Osteoblast (primary cell): ENCODE data around the gene ARMH3. TPM values are rescaled to one million over a fixed set of nuclear protein-coding genes. Genes with fewer than 3 reads are reported as not detected.

Experiments
- DNase-seq: peaks from one replicate; pipeline ENCODE4 v3.0.0; 2011; ENCODE audit warnings: low spot score, mixed read lengths; ENCODE audit not compliant: insufficient read length; ENCODE audit errors: missing footprints
- H2AFZ ChIP-seq: 2 replicates; pipeline ENCODE4 v1.6.0; 2011; ENCODE audit warnings: mild to moderate bottlenecking, low read length
- H3K27ac ChIP-seq: 2 replicates; pipeline ENCODE4 v1.5.1; 2011; ENCODE audit warnings: mild to moderate bottlenecking, low read depth, low read length, moderate library complexity
- H3K27me3 ChIP-seq: 2 replicates; pipeline ENCODE4 v1.6.0; 2012; ENCODE audit warnings: mild to moderate bottlenecking, control low read depth, inconsistent platforms, low read length, moderate library complexity; ENCODE audit not compliant: insufficient read depth
- H3K36me3 ChIP-seq: 2 replicates; pipeline ENCODE4 v1.5.1; 2011; ENCODE audit warnings: mild to moderate bottlenecking, low read length, control low read depth, moderate library complexity; ENCODE audit not compliant: insufficient read depth
- H3K4me1 ChIP-seq: 2 replicates; pipeline ENCODE4 v1.5.1; 2011; ENCODE audit warnings: mild to moderate bottlenecking, low read length, control low read depth, moderate library complexity; ENCODE audit not compliant: insufficient read depth
- H3K4me2 ChIP-seq: 2 replicates; pipeline ENCODE4 v1.6.0; 2011; ENCODE audit warnings: mild to moderate bottlenecking, low read length; ENCODE audit not compliant: insufficient read depth
- H3K4me3 ChIP-seq: fragments of 200-600 bp; sonication (generic); 3 replicates; pipeline ENCODE4 v1.5.1; 2012; ENCODE audit warnings: mild to moderate bottlenecking, low read length, inconsistent platforms; ENCODE audit not compliant: insufficient read depth
- H3K79me2 ChIP-seq: 2 replicates; pipeline ENCODE4 v1.6.0; 2012; ENCODE audit warnings: mild to moderate bottlenecking, low read length, control low read depth, inconsistent platforms; ENCODE audit not compliant: insufficient read depth
- H3K9me3 ChIP-seq: 2 replicates; pipeline ENCODE4 v1.5.1; 2011; ENCODE audit warnings: low read depth, low read length, control low read depth
- H4K20me1 ChIP-seq: 2 replicates; pipeline ENCODE4 v1.6.0; 2012; ENCODE audit warnings: mild to moderate bottlenecking, low read length, control low read depth; ENCODE audit not compliant: insufficient read depth
- total RNA-seq: library from RNA; depleted of rRNA; stranded (reverse); fragments of >200 nt; gene quantifications from 2 replicates; pipeline ENCODE4 v1.2.3, GENCODE V29; 2012
- TF ChIP-seq, protein P1 (sequence below): IDR thresholded peaks from 2 replicates; pipeline ENCODE4 v1.5.1; 2011; ENCODE audit warnings: mild to moderate bottlenecking, low read depth, low read length, moderate library complexity; ENCODE audit errors: extremely low read depth

Gene ARMH3
- total RNA-seq, 1 donor: 9.4 TPM

DNA sequence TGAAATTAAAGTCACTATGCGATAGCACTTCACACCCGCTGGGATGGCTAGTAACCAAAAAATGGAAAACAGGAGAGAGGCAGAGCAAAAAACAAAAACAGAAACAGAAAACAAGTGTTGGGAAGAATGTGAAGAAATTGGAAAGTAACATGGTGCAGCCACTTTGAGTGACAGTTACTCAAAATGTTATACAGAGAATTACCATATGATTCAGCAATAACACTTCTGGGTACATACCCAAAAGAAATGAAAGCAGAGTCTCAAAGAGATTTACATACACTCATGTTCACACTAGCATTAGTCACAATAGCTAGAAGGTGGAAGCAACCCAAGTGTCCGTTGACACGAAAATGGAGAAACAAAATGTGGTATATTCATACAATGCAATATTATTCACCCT, 123.8 kb downstream of the ARMH3 start:
- DNase-seq: no peak
- H3K4me3 ChIP-seq: no peak overlapping the region
- H3K79me2 ChIP-seq: no peaks in the 10 kb centered on the region
- no peak overlapping the region for H2AFZ ChIP-seq
- TF ChIP-seq, protein P1, sequence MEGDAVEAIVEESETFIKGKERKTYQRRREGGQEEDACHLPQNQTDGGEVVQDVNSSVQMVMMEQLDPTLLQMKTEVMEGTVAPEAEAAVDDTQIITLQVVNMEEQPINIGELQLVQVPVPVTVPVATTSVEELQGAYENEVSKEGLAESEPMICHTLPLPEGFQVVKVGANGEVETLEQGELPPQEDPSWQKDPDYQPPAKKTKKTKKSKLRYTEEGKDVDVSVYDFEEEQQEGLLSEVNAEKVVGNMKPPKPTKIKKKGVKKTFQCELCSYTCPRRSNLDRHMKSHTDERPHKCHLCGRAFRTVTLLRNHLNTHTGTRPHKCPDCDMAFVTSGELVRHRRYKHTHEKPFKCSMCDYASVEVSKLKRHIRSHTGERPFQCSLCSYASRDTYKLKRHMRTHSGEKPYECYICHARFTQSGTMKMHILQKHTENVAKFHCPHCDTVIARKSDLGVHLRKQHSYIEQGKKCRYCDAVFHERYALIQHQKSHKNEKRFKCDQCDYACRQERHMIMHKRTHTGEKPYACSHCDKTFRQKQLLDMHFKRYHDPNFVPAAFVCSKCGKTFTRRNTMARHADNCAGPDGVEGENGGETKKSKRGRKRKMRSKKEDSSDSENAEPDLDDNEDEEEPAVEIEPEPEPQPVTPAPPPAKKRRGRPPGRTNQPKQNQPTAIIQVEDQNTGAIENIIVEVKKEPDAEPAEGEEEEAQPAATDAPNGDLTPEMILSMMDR: no peak
- H3K4me2 ChIP-seq: no peak overlapping the region
- no peak overlapping the region for H3K27ac ChIP-seq
- no peaks in the 10 kb centered on the region for H3K36me3 ChIP-seq
- no peaks in the 10 kb centered on the region for H3K9me3 ChIP-seq
- no peaks in the 10 kb centered on the region for H3K27me3 ChIP-seq
- no peaks in the 10 kb centered on the region for H4K20me1 ChIP-seq
- H3K4me1 ChIP-seq: no peaks in the 10 kb centered on the region

DNA sequence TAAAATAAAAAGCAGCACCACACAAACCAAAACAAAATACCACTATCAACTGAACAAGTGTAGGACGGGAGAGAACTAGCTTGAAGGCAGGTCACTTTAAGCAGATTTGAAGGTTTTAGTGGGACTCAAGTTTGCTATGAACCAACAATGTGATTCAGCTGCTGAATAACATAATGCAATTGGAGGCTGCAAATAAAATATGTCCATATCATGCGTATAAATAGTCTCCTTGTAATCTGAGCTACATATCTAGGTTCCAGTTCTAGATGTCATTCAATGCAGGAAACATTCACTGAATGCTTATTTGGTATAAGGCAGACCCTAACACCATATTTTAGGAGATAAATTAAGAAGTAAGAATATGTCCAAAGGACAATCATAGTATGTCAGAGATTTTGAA, 130.9 kb downstream of the ARMH3 start:
- Histone ChIP-seq H3K4me2 (no peak overlapping the region), H3K4me3 (no peak overlapping the region), H3K27me3 (no peaks in the 10 kb centered on the region), H3K79me2 (no peaks in the 10 kb centered on the region), H3K4me1 (peaks cover 6% of the 10 kb centered on the region), H2AFZ (no peak overlapping the region), H3K9me3 (no peaks in the 10 kb centered on the region), H4K20me1 (no peaks in the 10 kb centered on the region), H3K36me3 (no peaks in the 10 kb centered on the region), H3K27ac (no peak overlapping the region)
- TF ChIP-seq, protein P1: no peak
- DNase-seq: no peak

DNA sequence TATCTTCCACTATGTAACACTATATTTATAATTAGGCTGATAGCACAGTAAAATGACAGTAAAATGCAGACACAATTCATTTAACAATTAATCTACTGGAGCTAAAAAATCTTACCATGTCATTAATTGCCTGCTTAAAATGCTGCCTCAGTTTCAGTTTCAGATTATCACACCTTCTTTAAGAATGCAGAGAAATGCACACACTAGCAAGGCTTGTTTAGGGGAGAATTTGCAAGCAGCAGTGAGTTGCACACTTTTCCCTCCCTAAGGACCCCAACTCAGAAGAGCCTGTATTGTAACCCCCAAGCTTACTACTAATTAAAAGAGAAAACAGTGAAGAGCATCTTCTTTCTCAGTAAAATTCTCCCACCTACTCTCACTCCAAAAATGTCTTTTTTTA, 132.7 kb downstream of the ARMH3 start:
- no peaks in the 10 kb centered on the region for H3K9me3 ChIP-seq
- DNase-seq: no peak
- no peaks in the 10 kb centered on the region for H3K79me2 ChIP-seq
- no peaks in the 10 kb centered on the region for H3K36me3 ChIP-seq
- H3K4me3 ChIP-seq: no peak overlapping the region
- H3K27ac ChIP-seq: no peak overlapping the region
- TF ChIP-seq, protein P1: no peak
- H2AFZ ChIP-seq: no peak overlapping the region
- no peaks in the 10 kb centered on the region for H4K20me1 ChIP-seq
- H3K27me3 ChIP-seq: no peaks in the 10 kb centered on the region
- no peak overlapping the region for H3K4me2 ChIP-seq
- peaks cover 6% of the 10 kb centered on the region for H3K4me1 ChIP-seq

DNA sequence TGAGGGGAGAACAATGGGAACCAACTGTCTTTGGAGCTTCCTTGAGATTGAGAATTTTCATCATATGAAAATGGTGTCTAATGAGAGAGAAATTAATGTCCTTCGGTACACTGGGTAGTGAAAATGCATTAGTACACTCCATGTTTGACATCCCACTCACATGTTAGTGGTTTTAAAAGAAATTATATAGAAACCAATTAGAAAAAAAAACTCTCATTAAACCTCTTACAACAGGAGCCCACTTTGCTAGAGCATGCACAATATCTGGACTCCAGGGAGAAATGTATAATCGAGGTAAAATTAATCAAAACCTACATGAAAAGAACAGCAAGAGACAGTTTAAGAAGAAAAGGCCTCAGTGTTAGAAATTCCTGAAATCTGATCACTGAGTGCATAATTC, 133.1 kb downstream of the ARMH3 start:
- Histone ChIP-seq H3K27ac (no peak overlapping the region), H4K20me1 (no peaks in the 10 kb centered on the region), H3K27me3 (no peaks in the 10 kb centered on the region), H3K4me3 (no peak overlapping the region), H3K79me2 (no peaks in the 10 kb centered on the region), H2AFZ (no peak overlapping the region), H3K4me2 (no peak overlapping the region), H3K36me3 (no peaks in the 10 kb centered on the region), H3K9me3 (no peaks in the 10 kb centered on the region), H3K4me1 (peaks cover 6% of the 10 kb centered on the region)
- DNase-seq: no peak
- TF ChIP-seq, protein P1: no peak
